Panc1 (cell line): Measurements from ENCODE around the gene TSHR. TPM values are rescaled to one million over a fixed set of nuclear protein-coding genes. Genes with fewer than 3 reads are reported as not detected.

Source experiments
- ATAC-seq: fragments of 200-7000 bp; cut with Tn5 transposase; 2 replicates; pipeline ENCODE4 v1.9.1; 2020; ENCODE audit warnings: mild to moderate bottlenecking, moderate library complexity
- BruUV-seq: library from RNA; stranded (reverse); fragments of 400-500 nt; replicated peaks from 2 replicates; lab custom pipeline; 2021; lab: Mats Ljungman, UMichigan
- CTCF ChIA-PET: fragments of 300-600 bp; sonication (Branson Sonifier 250); formaldehyde crosslinking; loops from one replicate; lab custom pipeline; 2022; ENCODE audit warnings: antibody characterized with exemption; lab: Charles Lee
- POLR2A ChIA-PET: fragments of 300-600 bp; sonication (Branson Sonifier 250); formaldehyde crosslinking; loops from one replicate; lab custom pipeline; 2022; ENCODE audit warnings: antibody characterized with exemption; lab: Charles Lee
- DNase-seq: peaks from one replicate; pipeline ENCODE4 v3.0.0-alpha.2; 2010; ENCODE audit warnings: low read depth, low spot score
- H3K27ac ChIP-seq: 2 replicates; pipeline ENCODE4 v1.5.1; 2011; ENCODE audit warnings: mild to moderate bottlenecking, low read length, inconsistent platforms
- H3K27me3 ChIP-seq: fragments of 200-500 bp; sonication (Bioruptor generic); 2 replicates; pipeline ENCODE4 v1.6.0; 2014; ENCODE audit warnings: low read length, inconsistent platforms; ENCODE audit not compliant: control insufficient read depth, insufficient read depth
- H3K36me3 ChIP-seq: fragments of 200-500 bp; sonication (Bioruptor generic); 2 replicates; pipeline ENCODE4 v1.5.1; 2014; ENCODE audit warnings: inconsistent platforms, mild to moderate bottlenecking, low read length, moderate library complexity; ENCODE audit not compliant: control insufficient read depth, insufficient read depth
- H3K4me1 ChIP-seq: 2 replicates; pipeline ENCODE4 v1.5.1; 2011; ENCODE audit warnings: inconsistent platforms, mild to moderate bottlenecking, low read length, moderate library complexity; ENCODE audit not compliant: control insufficient read depth, insufficient read depth
- H3K4me3 ChIP-seq, 2 experiments: 2 replicates each; pipeline ENCODE4 v1.5.1; 2011 to 2012; ENCODE audit warnings: low read depth in 2 of 2, low read length in 2 of 2, mild to moderate bottlenecking in 2 of 2, inconsistent platforms in 1 of 2, moderate library complexity in 1 of 2
- H3K9me3 ChIP-seq: fragments of 200-500 bp; sonication (Bioruptor generic); 2 replicates; pipeline ENCODE4 v1.5.1; 2014; ENCODE audit warnings: low read depth, mild to moderate bottlenecking, inconsistent platforms, low read length, moderate library complexity; ENCODE audit not compliant: control insufficient read depth, insufficient read depth
- CTCF ChIP-seq: fragments of 450-650 bp; IDR thresholded peaks from 2 replicates; pipeline ENCODE4 v1.5.1; 2017; ENCODE audit warnings: mild to moderate bottlenecking
- POLR2AphosphoS5 ChIP-seq: IDR thresholded peaks from 2 replicates; pipeline ENCODE4 v1.6.1; 2012; ENCODE audit warnings: mild to moderate bottlenecking, low read depth, low read length, moderate library complexity
- SIN3A ChIP-seq: IDR thresholded peaks from 2 replicates; pipeline ENCODE4 v1.6.1; 2012; ENCODE audit warnings: low read depth, mild to moderate bottlenecking, low read length, moderate library complexity, borderline replicate concordance; ENCODE audit not compliant: insufficient read depth
- TCF7L2 ChIP-seq: IDR thresholded peaks from 2 replicates; pipeline ENCODE4 v1.6.1; 2011; ENCODE audit warnings: mild to moderate bottlenecking, low read depth, low read length, inconsistent platforms
- in situ Hi-C: cut with HindIII; loops from 2 replicates; pipeline ENCODE4 v1.10.0; 2016; ENCODE audit warnings: low sequenced_read_pairs, low pct_unique_long_range_greater_than_20kb
- intact Hi-C: fragments of 100-400 bp; cut with micrococcal nuclease; formaldehyde crosslinking; loops from one replicate; pipeline ENCODE4 v1.10.0; 2022; ENCODE audit not compliant: unreplicated experiment
- total RNA-seq: library from RNA; stranded (reverse); gene quantifications from one replicate; pipeline ENCODE4 v1.2.1, GENCODE V29; 2021; ENCODE audit not compliant: unreplicated experiment
- TF ChIP-seq, protein P1 (sequence below), 2 experiments: IDR thresholded peaks; 2 replicates each; pipeline ENCODE4 v1.6.1; 2011 to 2012; ENCODE audit warnings: low read depth in 2 of 2, control low read depth in 1 of 2, low read length in 1 of 2, mild to moderate bottlenecking in 1 of 2, moderate library complexity in 1 of 2; ENCODE audit not compliant: insufficient read depth in 1 of 2

The TSHR gene
- total RNA-seq, 1 experiment from 2014 or later, result not detected

DNA sequence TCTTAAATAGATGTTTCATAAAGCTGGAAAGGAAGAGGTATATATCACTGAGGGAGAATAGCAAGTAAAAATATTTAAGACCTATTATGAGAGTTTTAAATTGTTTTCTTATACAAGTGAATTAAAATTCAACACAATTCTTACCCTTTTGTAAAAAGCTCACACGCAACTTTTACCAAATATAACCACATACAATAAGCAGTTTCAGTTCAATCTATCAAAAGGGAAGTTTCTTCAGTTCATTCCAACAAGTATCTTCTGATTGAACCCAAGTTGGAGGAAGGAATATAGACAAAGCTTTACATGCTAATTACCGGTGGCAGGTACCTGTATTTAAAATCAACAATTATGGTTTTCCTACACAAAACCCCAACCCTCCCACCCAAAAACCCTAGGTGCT lies 224.2 kb downstream of the TSHR start:
- Histone ChIP-seq H3K36me3 (peaks cover 3% of the 10 kb centered on the region; the same call in 1 of the 2 replicates), H3K27me3 (no peaks in the 10 kb centered on the region), H3K4me3 (no peak overlapping the region), H3K9me3 (no peaks in the 10 kb centered on the region), H3K4me1 (no peaks in the 10 kb centered on the region; the same call in 1 of the 2 replicates), H3K27ac (no peak overlapping the region)
- DNase-seq (no peak), ATAC-seq (no peak)
- TF ChIP-seq, protein P1, sequence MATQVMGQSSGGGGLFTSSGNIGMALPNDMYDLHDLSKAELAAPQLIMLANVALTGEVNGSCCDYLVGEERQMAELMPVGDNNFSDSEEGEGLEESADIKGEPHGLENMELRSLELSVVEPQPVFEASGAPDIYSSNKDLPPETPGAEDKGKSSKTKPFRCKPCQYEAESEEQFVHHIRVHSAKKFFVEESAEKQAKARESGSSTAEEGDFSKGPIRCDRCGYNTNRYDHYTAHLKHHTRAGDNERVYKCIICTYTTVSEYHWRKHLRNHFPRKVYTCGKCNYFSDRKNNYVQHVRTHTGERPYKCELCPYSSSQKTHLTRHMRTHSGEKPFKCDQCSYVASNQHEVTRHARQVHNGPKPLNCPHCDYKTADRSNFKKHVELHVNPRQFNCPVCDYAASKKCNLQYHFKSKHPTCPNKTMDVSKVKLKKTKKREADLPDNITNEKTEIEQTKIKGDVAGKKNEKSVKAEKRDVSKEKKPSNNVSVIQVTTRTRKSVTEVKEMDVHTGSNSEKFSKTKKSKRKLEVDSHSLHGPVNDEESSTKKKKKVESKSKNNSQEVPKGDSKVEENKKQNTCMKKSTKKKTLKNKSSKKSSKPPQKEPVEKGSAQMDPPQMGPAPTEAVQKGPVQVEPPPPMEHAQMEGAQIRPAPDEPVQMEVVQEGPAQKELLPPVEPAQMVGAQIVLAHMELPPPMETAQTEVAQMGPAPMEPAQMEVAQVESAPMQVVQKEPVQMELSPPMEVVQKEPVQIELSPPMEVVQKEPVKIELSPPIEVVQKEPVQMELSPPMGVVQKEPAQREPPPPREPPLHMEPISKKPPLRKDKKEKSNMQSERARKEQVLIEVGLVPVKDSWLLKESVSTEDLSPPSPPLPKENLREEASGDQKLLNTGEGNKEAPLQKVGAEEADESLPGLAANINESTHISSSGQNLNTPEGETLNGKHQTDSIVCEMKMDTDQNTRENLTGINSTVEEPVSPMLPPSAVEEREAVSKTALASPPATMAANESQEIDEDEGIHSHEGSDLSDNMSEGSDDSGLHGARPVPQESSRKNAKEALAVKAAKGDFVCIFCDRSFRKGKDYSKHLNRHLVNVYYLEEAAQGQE (IDR thresholded peaks at IDR 0.05; ENCODE audit: insufficient read depth in 1 of 2, low read depth in 2 of 2, low read length in 1 of 2), result no peak
- no peak for TF ChIP-seq POLR2AphosphoS5
- TF ChIP-seq SIN3A, result no peak
- no peak for TF ChIP-seq TCF7L2
- TF ChIP-seq CTCF, result no peak
- intact Hi-C loops, result loop anchor here (10.0 kb wide), 1 partner anchor 225 kb away; the partner anchor contains the start of gene TSHR
- CTCF ChIA-PET, result no interaction called here
- in situ Hi-C loops, result no loop called here
- no TSS peak for BruUV-seq
- POLR2A ChIA-PET, result no interaction called here

DNA sequence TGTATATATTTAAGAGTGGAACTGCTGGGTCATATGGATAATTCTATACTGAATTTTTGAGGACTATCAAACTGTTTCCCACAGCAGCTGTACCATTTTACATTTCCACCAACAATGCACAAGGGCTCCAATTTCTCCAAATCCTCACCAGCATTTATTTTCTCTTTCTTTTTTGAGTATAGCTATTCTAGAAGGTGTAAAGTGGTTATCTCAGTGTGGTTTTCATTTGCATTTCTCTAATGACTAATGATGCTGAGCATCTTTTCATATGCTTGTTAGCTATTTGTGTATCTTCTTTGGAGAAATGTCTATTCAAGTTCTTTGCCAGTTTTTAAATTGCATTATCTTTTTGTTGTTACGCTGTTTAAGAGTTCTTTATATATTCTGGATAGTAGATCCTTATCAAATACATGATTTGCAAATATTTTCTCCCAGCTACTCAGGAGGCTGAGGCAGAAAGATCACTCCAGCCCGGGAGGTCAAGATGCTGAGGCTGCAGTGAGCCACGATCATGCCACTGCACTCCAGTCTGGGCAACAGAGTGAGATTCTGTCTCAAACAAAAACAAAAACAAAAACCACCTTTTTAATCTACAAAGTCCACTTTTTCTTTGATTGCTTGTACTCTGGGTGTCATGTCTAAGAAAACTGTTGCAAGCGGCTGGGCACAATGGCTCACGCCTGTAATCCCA lies 232.6 kb downstream of the TSHR start:
- DNase-seq (no peak), ATAC-seq (no peak)
- no peak overlapping the region for H3K4me3 ChIP-seq
- CTCF ChIA-PET, result no interaction called here
- H3K27me3 ChIP-seq, result no peaks in the 10 kb centered on the region
- in situ Hi-C loops (no loop called here), intact Hi-C loops (no loop called here)
- POLR2A ChIA-PET, result no interaction called here
- no peaks in the 10 kb centered on the region for H3K9me3 ChIP-seq
- BruUV-seq, result no TSS peak
- H3K36me3 ChIP-seq, result peaks cover 9% of the 10 kb centered on the region; the same call in 1 of the 2 replicates
- no peak for TF ChIP-seq TCF7L2
- no peak for TF ChIP-seq CTCF
- TF ChIP-seq POLR2AphosphoS5, result no peak
- TF ChIP-seq SIN3A, result no peak
- TF ChIP-seq, protein P1 (IDR thresholded peaks at IDR 0.05; ENCODE audit: insufficient read depth in 1 of 2, low read depth in 2 of 2, low read length in 1 of 2), result no peak
- H3K27ac ChIP-seq, result no peak overlapping the region
- H3K4me1 ChIP-seq, result no peaks in the 10 kb centered on the region
